Astrocyte (in vitro differentiated cells and primary cell): Measurements from ENCODE around the gene STX7.

Experiments used
- CTCF ChIP-seq: IDR thresholded peaks from 2 replicates; pipeline ENCODE4 v1.5.1; 2011; ENCODE audit warnings: low read depth, mild to moderate bottlenecking, inconsistent platforms, low read length, moderate library complexity; ENCODE audit not compliant: insufficient read depth
- EZH2 ChIP-seq: IDR thresholded peaks from 2 replicates; pipeline ENCODE4 v1.6.1; 2012; ENCODE audit warnings: mild to moderate bottlenecking, low read length, inconsistent platforms; ENCODE audit not compliant: insufficient read depth

GRCh38 chr6:132544826-132545225, 31.9 kb upstream of the STX7 start:
- TF ChIP-seq CTCF = no peak
- TF ChIP-seq EZH2 = no peak
